Nucleus accumbens (tissue), 56 donors: ENCODE measurements around the gene SYCE1L.

Experiments used
- DNase-seq, 56 donors: peaks; one replicate each; lab custom pipeline; 2025; lab: John Stamatoyannopoulos, UW

Gene SYCE1L

DNA sequence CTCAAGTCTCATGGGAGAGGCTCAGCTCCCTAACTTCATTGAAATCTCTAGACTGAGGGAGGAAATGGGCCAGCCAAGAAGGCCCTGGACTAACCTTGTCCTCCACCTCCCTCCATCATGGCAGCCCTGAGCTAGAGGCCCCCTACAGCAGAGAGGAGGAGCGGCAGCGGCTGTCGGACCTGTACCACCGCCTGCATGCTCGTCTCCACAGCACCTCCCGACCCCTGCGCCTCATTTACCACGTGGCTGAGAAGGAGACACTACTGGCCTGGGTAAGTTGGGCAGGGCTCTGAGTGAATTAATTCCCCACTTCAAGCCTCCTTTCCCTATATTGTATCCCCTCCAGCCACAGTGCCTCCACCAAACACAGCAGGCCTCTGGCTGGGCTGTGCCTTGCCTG, 3.8 kb upstream of the SYCE1L start:
- no peak for DNase-seq

DNA sequence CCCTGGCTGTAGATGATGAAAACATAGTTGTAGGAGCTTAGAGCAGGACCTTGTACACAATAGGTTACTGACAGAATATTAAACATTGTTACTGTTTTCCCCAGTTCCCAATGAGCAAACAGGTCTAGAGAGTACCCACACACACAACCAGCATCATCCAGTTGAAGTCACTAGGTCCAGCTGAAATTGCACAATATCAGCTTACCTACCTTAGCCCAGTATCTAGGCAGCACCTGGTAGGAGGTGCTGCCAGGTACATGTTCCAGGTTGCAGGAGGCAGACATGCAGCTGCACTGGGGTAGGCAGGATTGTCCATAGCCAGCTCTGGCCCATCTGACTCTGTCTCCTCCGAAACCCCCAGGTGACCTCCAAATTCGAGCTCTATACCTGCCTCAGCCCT, 1.5 kb upstream of the SYCE1L start:
- no peak for DNase-seq

DNA sequence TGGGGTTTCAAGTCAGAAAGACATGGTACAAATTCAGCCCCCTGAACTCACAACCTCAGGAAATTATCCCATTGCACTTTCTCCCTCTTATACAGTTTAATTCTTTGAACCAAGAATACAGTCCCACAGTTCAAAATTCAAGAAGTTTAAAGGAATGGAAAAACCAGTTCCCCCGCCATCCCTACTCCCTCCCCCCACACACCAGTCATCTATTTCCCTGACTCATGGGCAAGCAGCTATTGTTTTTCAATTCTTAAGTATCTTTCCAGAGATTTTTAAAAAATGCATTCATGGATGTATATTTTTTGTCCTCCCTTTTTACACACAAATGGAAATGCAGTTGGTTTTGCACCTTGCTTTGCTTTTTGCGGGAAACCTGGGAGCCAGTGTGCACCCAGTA, 7.3 kb downstream of the SYCE1L start:
- DNase-seq = no peak

DNA sequence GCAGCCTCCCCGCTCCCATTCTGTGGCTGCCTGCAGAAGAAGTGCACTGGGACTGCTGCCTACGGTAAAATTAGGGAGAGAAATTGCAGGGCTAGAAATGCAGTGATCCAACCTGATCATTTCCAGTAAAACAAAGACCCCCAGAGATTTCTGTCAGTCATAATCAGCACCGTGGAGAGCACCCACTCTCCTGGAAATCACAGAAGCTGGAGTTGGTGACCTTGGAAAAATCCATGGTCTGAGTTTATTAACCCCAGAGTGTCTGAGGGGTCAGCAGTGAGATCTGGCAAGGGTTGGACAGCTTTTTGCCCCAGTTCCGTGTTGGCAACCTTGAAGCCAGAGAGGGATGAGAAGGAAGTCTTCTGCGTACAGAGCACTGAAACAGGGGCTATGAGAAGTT, 7.8 kb downstream of the SYCE1L start:
- no peak for DNase-seq

DNA sequence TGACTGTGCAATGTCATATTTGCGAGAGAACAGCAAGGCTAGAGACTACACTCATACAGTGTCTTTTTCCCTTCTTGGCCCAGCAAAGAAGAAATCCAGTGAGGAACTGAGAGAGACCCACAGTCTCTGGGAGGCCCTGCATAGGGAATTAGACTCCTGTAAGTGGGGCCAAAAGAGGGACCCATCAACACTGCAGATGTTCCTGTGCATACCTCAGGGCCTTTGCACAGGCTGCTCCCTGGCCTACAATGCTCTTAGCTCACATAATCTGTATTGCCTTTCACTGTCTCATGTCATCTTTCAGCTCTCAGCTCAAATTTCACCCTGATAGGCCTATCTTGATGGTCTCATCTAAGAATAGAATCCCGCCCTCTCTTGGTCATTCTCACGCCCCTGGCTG, 9.2 kb downstream of the SYCE1L start:
- DNase-seq = no peak

DNA sequence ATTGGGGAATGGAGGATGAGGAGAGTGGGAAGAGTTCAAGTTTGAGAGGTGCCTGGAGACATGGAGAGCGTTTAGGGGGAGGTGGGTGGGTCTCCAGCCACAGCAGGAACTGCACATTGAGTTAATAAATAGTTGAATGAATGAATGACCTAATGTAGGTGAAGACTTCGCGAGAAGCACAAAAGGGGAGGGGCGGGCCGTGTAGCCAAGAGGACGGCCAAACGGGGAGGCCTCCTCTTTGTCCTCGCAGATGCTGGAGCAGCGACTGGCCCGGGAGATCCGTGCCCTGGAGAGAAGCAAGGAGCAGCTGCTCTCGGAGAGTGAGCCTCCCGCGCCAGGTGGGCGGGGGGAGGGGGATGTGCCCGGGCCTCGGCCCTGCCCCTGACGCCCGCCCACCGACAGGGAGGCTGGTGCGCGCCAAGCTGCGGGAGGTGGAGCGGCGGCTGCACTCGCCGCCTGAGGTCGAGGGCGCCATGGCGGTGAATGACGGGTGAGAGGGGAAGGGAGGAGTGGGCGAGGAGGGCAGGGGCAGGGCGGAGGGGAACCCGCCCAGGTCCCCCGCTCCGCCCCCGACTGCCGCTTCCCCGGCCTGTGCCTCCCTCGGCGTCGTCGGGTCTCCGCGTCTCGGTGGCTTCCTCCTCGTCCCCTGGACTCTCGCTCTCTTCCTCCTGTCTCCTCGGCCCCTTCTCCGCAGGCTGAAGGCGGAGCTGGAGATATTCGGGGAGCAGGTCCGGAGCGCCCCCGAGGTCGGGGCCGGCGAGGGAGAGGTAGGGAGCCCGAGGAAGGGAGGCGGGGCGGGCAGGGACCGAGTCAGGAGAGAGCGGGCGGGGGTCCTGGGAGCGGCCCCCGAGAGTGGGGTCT, 12.9 kb downstream of the SYCE1L start:
- DNase-seq = peak in 5 of 56 donors; percentile 9 to 55 (median 22)

DNA sequence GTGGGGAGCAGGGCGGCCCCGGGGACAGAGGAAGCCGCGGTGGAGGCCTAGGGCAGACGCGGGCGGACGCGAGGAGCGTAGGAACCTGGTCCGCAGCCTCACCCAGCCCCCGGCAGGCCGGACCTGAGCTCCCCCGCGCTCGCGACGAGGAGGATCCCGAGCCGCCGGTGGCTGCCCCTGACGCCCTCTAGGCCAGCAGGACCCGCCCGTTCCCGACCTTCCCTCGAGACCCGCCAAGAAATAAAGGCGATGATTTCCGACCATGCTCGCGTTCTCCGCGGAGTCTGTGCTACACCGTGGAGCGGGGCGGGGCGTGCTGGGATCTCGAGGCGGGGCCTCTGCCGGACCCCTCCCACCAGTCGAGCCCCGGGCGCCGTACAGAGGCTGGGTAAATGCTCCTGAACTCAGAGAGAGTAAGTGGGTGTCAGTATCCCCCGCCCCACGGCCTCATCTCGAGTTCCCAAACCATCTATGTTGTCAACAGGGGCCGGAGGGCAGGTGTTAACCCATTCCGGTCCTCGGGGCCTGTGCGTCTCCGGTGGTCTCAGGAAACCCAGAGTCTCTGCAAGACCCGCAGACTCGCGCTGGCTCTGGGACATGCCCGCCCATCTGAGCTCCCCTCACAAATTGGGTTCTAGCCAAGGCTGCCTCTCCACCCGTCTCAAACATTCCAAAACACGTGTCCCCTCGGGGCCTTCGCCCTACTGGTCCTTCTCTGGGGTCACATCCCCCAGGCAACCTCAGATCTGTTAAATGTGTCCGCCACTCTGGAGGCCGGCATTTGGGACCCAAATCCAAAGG, 13.7 kb downstream of the SYCE1L start:
- peak in 7 of 56 donors; percentile 4 to 59 (median 27) for DNase-seq

DNA sequence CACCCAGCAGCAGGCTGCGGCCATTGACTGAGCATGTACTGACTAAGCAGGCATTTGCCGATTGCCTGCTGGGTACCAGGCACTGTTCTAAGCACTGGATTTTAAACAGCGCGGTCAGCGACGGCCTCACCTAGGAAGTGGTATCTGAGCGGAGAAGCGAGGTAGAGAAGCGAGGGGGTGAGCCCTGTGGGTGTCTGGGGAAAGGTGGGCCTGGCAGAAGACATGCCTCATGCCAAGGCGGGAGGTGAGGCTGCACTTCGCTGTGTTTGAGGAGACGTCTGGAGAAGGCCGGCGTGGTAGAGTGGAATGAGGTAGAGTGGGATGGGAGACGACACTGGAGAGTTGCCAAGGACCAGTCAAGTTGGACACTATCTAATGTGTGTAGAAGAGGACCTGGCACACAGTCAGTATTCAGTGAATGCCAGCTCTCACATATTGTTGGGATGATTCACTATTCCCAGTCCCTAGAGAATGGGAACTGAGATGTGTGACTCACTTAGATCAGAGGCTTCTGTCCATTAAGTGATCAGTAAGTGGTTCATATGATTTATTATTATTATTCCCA, 14.4 kb downstream of the SYCE1L start:
- peak in 7 of 56 donors; percentile 7 to 83 (median 19) for DNase-seq

DNA sequence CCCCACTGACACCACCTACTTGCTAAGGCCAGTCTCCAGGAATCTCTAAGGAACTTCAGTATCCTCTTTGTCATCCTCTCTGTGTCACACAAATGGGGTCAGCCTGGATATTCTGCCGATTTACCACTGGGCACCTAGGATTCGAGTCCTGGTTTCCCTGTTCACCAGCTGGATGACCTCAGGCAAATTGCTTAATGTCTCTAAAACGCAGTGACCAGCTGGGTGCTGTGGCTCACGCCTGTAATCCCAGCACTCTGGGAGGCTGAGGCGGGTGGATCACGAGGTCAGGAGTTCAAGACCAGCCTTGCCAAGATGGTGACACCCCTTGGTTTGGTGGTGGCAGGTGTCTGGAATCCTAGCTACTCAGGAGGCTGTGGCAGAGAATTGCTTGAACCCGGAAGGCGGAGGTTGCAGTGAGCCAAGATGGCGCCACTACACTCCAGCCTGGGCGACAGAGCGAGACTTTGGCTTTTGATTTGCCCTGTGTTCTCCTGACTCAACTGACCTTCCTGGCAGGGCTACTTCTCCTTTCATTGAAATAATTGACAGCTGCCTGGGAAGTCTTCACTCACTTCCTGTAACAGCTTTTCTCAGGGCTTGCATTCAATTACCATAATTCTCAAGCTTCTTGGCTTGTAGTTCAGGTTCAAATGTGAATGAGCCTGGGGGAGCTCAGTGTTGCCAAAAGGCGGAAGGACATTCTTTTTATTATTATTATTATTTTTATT, 15.4 kb downstream of the SYCE1L start:
- DNase-seq = no peak

DNA sequence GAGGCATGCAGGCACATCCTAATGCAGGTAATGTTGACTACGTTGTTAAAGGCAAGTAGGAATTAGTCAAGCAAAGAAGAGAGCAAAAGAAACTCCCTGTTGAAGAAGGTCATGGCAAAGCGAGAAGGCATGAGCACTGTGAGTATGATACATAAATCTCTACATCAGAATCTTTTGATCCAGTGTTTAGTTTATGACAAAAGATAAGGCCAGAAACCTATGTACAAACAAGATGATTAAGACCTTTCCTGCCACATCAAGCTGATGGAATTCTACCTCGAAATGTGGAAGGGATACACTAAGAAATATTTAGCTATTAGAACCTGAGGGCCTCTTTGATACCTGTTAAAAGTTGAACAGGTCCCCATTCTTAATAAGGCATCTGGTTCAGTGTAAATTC, 20.2 kb downstream of the SYCE1L start:
- DNase-seq = no peak

DNA sequence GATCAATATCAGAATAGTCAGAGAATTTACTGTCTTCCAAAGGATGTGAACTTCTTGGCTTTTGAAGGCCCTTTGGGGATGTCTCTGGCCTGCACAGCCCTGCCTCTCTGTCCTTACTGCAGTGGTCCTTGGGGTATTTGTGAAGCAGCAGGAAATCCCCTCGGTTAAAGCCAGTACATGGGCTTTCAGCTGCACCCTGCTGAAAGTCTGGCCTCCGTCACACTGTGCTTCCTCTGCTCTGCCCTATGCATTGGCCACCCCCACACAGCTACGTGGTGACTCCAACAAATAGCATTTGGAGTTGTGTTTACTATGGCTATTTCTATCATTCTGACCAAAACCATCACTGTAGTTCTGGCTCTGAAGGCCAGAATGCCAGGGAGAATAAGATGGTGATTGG, 21.2 kb downstream of the SYCE1L start:
- DNase-seq = no peak

DNA sequence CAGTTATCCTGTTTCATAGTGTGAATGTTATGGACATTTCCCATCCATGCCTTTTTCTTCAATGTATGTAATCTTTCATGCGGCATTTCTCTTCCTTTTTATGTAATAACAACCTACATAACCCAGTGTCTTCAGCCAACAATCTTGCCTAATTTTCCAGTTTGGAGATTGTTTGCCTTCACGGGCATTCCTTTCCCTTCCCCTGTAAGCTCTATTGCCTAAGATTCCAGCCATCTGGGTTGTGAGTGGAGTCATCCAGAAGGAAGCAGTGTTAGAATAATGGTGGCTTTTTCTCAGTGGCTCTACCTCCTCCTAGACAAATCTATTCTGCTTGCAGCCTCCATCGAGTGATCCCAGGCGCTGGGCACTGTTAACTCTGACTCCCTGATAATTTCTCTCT, 22.3 kb downstream of the SYCE1L start:
- no peak for DNase-seq

DNA sequence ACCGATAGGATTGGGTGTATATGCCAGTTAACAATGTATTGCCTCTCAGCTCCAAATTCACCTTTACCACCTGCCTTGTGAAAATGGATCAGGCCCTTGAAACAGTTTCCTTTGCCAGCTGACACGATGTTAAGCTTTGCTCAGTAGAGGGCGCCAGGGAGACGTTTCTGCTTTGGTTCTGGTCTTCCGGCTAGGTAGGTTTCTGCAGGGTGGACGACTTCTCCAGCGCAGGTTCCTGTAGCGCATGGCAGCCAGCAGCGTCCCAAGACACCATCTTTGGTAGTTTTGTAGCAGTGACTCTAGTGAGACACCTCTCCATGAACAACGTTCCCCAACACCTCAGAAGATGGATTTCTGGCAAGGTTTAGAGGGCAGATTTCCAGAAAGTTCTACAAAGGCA, 24.0 kb downstream of the SYCE1L start:
- DNase-seq = no peak

DNA sequence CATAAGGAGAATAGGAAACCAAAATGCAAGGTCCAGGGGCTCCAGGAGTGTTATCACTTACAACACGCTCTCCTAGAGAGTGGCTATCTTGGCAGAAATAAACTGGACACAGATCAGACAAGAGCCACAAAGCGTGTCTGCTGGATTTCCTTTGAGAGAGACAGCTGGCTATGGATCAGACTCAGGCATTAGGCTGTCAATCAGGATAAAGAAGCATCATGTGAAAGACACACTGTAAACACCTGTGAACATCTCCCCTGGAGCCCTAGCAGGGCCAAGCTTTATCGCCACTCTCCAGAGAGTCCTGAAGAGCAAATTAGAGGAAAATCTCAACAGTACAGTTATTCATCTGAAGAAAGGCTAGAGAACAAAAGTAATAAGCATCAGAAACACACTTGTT, 26.0 kb downstream of the SYCE1L start:
- DNase-seq = no peak

DNA sequence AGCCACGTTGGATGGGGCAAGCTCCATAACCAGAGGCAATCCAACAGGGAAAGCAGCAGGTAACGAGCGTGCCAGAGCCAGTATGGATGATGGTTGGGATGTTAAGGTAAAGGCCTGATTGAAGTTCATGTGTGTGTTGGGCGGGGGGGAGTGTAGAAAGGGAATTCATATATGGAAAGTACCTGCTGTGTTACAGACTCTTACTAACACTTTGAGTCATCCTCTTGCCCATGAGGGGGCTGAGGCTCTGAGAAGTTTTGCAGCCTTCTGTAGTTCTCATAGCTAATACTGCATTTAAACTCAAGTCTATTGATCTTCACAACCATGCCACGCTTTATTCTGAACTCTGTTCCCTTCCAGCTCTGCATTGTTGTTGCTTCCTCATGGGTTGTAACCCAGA, 28.5 kb downstream of the SYCE1L start:
- DNase-seq = no peak

DNA sequence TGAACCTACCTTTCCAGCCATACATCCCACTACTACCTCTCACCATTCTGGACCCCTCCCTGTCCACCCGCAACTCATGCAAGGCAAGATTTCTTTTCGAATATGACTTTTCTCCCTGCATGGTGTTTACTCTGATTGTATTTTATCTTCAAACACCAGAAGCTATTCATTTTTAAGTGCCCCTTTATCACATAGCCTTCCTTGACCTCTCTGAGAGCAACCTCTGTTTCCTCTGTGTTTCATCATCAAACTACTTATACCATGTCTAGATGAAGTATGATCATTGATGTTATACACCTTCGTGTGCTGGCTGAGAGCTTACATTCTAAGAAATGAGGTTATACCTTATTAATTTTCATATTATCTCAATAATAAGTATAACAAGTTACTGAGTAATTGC, 31.8 kb downstream of the SYCE1L start:
- DNase-seq = no peak

DNA sequence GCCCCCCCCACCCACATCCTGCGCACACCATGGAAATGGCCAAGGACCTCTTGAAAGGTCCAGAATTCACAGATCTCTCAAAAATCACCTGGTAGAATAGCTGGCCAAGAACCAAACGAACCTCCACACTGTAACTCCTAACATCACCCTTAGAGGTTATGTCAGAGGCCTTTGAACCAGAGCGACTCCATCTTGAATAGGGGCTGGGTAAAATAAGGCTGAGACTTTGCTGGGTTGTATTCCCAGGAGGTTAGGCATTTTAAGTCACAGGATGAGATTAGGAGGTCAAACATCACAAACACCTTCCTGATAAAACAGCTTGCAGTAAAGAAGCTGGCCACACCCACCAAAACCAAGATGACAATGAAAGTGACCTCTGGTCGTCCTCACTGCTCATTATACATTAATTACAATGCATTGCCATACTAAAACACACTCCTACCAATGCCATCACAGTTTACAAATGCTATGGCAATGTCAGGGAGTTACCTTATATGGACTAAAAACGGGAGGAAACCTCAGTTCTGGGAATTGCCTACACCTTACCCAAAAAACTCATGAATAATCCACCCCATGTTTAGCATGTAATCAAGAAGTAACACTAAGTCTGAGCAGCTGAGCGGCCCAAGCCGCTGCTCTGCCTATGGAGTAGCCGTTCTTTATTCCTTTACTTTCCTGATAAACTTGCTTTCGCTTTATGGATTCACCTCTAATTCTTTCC, 34.8 kb downstream of the SYCE1L start:
- DNase-seq = no peak

DNA sequence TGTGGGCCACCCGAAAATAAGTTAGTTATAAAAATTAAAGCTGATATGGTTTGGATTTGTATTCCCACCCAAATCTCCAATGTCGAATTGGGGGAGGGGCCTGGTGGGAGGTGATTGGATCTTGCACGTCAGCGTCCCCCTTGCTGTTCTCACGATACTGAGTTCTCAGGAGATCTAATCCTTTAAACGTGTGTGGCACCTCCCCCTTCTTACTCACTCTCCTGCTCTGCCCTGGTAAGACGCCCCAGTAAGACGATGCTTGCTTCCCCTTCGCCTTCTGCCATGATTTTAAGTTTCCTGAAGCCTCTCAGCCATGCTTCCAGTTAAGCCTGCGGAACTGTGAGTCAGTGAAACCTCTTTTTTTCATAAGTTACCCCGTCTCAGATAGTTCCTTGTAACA, 35.4 kb downstream of the SYCE1L start:
- no peak for DNase-seq

DNA sequence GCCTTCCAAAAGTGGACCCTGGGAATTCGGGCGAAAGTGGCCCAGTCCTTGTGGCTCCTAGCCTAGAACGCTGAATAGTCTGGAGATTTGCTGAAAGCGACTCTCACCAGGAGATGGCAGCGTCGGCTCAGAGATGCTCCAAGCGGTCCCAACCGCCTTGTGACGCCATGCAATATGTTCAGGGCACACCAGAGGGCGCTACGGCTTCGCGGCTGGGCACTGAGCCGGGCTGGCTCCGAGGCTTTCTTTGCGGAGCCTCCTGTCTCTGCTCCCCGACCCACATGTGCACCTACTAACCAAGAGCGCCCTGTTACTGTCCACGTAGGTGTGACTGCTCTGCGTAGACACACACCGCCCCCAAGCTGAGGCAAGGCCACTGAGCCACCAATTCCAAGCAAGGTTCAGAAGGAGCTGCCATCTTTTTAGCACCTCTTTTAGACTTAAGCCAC, 36.9 kb downstream of the SYCE1L start:
- DNase-seq = peak in 54 of 56 donors; percentile 32 to 94 (median 77)

DNA sequence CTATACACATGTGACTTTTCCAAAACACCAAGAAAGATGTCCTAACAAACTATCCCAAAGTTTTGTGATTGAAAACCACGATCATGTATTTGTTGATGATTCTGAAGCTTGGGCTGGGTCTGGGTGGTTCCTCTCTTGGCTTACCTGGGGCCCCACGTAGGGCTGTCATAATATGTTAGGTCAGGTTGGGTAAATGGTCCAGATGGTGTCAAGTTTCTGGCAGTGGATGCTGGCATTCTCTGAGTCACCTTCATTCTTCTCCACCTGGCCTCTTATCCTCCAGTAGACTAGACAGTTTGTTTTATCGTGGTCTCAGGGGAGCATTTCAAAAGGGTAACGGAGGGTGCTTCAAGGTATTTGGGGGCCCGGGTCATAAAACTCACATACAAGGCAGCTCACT, 39.4 kb downstream of the SYCE1L start:
- no peak for DNase-seq
